ENCODE data around the gene GP9. TPM values are rescaled to one million over a fixed set of nuclear protein-coding genes. Genes with fewer than 3 reads are reported as not detected.

GP9 gene
- total and polyA plus RNA-seq, 2 donors (not counting 1 experiment from before 2014, with no cell fraction given): not detected

DNA sequence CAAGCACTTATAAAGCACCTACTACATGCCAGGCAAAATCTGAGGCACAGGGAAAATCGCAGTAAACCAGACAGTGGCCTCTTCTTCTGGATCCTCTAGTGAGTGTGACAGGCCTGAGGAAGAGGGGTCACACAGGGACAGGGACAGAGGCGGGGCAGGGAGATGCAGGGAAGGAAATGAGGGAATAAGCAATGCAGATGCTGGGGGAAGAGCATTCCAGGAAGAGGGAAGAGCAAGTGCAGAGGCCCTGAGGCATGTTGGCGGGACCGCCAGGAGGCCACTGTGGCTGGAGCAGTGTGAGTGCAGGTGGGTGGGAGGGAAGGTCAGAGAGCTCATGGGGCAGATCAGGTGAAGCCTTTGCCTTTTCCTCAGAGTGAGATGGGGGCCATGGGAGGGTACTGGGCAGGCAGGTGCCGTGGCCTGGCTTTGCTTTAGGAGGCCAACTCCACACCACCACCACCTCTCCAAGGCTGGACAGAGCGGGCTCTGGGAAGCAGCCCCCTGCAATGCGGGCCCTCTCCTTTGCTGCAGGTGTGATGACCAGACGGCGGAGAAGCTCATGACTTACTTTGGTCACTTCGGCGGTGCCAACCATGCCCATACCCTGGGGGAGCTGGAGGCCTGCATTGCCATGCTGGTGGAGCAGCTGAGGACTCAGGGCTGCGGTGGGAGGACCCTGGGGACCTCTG is 26.8 kb upstream of the GP9 start:
- no peak overlapping the region for H3K27ac Mint-ChIP-seq
- no peaks in the 10 kb centered on the region for H3K79me2 ChIP-seq (ENCODE audit: control insufficient read depth, insufficient read depth, low read length)
- peaks cover 0 to 11% (median 0%) of the 10 kb centered on the region in 4 experiments for H3K27me3 ChIP-seq (replicated peaks in 1 of 4; ENCODE audit: control extremely low read depth in 1 of 4, control insufficient read depth in 3 of 4, insufficient read depth in 4 of 4, low read length in 3 of 4)
- ChIA-PET CTCF (no interaction called here), POLR2A (no interaction called here)
- H4K20me1 ChIP-seq (ENCODE audit: control insufficient read depth, insufficient read depth, low read length, poor library complexity, severe bottlenecking): no peaks in the 10 kb centered on the region
- H3K4me3 Mint-ChIP-seq: no peak overlapping the region
- H3K9me3 Mint-ChIP-seq (ENCODE audit: insufficient read depth): no peaks in the 10 kb centered on the region
- peaks cover 12% of the 10 kb centered on the region for H3K27me3 Mint-ChIP-seq
- 90% methylated on average over 11 of the region's 12 CpGs for WGBS (ENCODE audit: insufficient coverage)
- no peak overlapping the region for H2AFZ ChIP-seq (ENCODE audit: insufficient read depth, low read depth, low read length, poor library complexity, severe bottlenecking)
- no peaks in the 10 kb centered on the region for H3K4me1 ChIP-seq (ENCODE audit: control insufficient read depth in 2 of 2, insufficient read depth in 2 of 2, low read length in 2 of 2)
- H3K9me3 ChIP-seq (ENCODE audit: control extremely low read depth in 1 of 3, control insufficient read depth in 2 of 3, insufficient read depth in 1 of 3, low read length in 2 of 3): peaks cover 0 to 10% (median 0%) of the 10 kb centered on the region in 3 donors
- no peaks in the 10 kb centered on the region for H3K36me3 ChIP-seq (replicated peaks in 1 of 2; ENCODE audit: control extremely low read depth in 1 of 2, control insufficient read depth in 1 of 2, extremely low read depth in 1 of 2, insufficient read depth in 2 of 2, low read length in 1 of 2)
- no peak overlapping the region for H3K27ac ChIP-seq (ENCODE audit: low read length in 2 of 2)
- no peak overlapping the region for H3K4me2 ChIP-seq (replicated peaks; ENCODE audit: low read depth, low read length, poor library complexity, severe bottlenecking)
- intact Hi-C loops (cut with micrococcal nuclease): no loop called here
- H3K4me3 ChIP-seq (ENCODE audit: control extremely low read depth in 1 of 5, extremely low read depth in 1 of 5, insufficient read depth in 1 of 5, low read depth in 2 of 5, low read length in 4 of 5): no peak overlapping the region
- ATAC-seq (ENCODE audit: low read depth) (no peak), DNase-seq (no peak)
- no peak for TF ChIP-seq EZH2 (IDR thresholded peaks at IDR 0.05; ENCODE audit: borderline replicate concordance, insufficient read depth, low read depth, low read length, poor library complexity, severe bottlenecking)
- TF ChIP-seq, protein P1, sequence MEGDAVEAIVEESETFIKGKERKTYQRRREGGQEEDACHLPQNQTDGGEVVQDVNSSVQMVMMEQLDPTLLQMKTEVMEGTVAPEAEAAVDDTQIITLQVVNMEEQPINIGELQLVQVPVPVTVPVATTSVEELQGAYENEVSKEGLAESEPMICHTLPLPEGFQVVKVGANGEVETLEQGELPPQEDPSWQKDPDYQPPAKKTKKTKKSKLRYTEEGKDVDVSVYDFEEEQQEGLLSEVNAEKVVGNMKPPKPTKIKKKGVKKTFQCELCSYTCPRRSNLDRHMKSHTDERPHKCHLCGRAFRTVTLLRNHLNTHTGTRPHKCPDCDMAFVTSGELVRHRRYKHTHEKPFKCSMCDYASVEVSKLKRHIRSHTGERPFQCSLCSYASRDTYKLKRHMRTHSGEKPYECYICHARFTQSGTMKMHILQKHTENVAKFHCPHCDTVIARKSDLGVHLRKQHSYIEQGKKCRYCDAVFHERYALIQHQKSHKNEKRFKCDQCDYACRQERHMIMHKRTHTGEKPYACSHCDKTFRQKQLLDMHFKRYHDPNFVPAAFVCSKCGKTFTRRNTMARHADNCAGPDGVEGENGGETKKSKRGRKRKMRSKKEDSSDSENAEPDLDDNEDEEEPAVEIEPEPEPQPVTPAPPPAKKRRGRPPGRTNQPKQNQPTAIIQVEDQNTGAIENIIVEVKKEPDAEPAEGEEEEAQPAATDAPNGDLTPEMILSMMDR (IDR thresholded peaks at IDR 0.05): no peak
- no peak overlapping the region for H3K9ac ChIP-seq (ENCODE audit: low read length)
- no peaks in the 10 kb centered on the region for H3K4me1 Mint-ChIP-seq

DNA sequence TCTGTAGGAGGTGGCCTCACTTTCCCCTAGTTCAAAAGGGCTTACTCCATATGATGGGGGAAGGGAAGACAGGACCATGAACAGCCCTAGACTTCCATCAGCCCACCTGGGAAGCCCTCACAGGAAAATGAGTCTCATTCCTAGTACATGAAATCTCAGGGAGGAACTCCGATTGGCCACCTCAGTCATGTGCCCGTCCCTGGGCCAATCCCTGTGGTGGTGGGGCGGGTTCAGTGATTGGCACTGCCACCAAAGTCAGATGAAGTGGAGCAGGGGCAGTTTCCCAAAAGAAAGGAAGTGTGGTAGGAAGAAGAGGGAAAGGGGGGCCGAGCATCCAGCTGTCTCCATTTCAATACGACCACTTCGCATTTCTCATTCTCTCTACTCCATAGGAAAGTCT is 25.9 kb upstream of the GP9 start:
- Histone ChIP-seq H3K27ac (ENCODE audit: low read length in 2 of 2) (no peak overlapping the region), H3K9me3 (ENCODE audit: control extremely low read depth in 1 of 3, control insufficient read depth in 2 of 3, insufficient read depth in 1 of 3, low read length in 2 of 3) (peaks cover 0 to 13% (median 0%) of the 10 kb centered on the region in 3 donors), H3K9ac (ENCODE audit: low read length) (no peak overlapping the region), H3K4me3 (ENCODE audit: control extremely low read depth in 1 of 5, extremely low read depth in 1 of 5, insufficient read depth in 1 of 5, low read depth in 2 of 5, low read length in 4 of 5) (no peak overlapping the region), H3K27me3 (replicated peaks in 1 of 4; ENCODE audit: control extremely low read depth in 1 of 4, control insufficient read depth in 3 of 4, insufficient read depth in 4 of 4, low read length in 3 of 4) (peaks cover 0 to 18% (median under 1%) of the 10 kb centered on the region in 4 experiments), H3K4me1 (ENCODE audit: control insufficient read depth in 2 of 2, insufficient read depth in 2 of 2, low read length in 2 of 2) (no peaks in the 10 kb centered on the region), H2AFZ (ENCODE audit: insufficient read depth, low read depth, low read length, poor library complexity, severe bottlenecking) (no peak overlapping the region), H4K20me1 (ENCODE audit: control insufficient read depth, insufficient read depth, low read length, poor library complexity, severe bottlenecking) (no peaks in the 10 kb centered on the region), H3K36me3 (replicated peaks in 1 of 2; ENCODE audit: control extremely low read depth in 1 of 2, control insufficient read depth in 1 of 2, extremely low read depth in 1 of 2, insufficient read depth in 2 of 2, low read length in 1 of 2) (no peaks in the 10 kb centered on the region), H3K79me2 (ENCODE audit: control insufficient read depth, insufficient read depth, low read length) (no peaks in the 10 kb centered on the region), H3K4me2 (replicated peaks; ENCODE audit: low read depth, low read length, poor library complexity, severe bottlenecking) (no peak overlapping the region)
- peaks cover 18% of the 10 kb centered on the region for H3K27me3 Mint-ChIP-seq
- H3K4me3 Mint-ChIP-seq: no peak overlapping the region
- TF ChIP-seq, protein P1 (IDR thresholded peaks at IDR 0.05): no peak
- no peak for TF ChIP-seq EZH2 (IDR thresholded peaks at IDR 0.05; ENCODE audit: borderline replicate concordance, insufficient read depth, low read depth, low read length, poor library complexity, severe bottlenecking)
- ChIA-PET CTCF (interaction anchor here (1.2 kb wide), 2 partner anchors 17 to 64 kb away, joined by 3 to 4 read pairs; no protein-coding TSS in a partner anchor), POLR2A (no interaction called here)
- intact Hi-C loops (cut with micrococcal nuclease): no loop called here
- ATAC-seq (ENCODE audit: low read depth) (no peak), DNase-seq (no peak)
- H3K27ac Mint-ChIP-seq: no peak overlapping the region
- H3K9me3 Mint-ChIP-seq (ENCODE audit: insufficient read depth): no peaks in the 10 kb centered on the region
- no peaks in the 10 kb centered on the region for H3K4me1 Mint-ChIP-seq
- 83% methylated on average over 1 of the region's 6 CpGs for WGBS (ENCODE audit: insufficient coverage)

Data from B cell (primary cell).